Neural progenitor cell (in vitro differentiated cells): ENCODE measurements around the gene MCUB. TPM values are rescaled to one million over a fixed set of nuclear protein-coding genes. Genes with fewer than 3 reads are reported as not detected.

ENCODE experiments used
- DNase-seq: peaks from one replicate; pipeline ENCODE4 v3.0.0-alpha.2; 2016; ENCODE audit warnings: low spot score
- H2AFZ ChIP-seq: fragments of 200-600 bp; sonication (generic); replicated peaks from 2 replicates; pipeline ENCODE4 v1.6.1; 2016; ENCODE audit warnings: antibody characterized with exemption
- H3F3A ChIP-seq: fragments of 200-600 bp; sonication (generic); 2 replicates; pipeline ENCODE4 v1.6.1; 2016; ENCODE audit warnings: antibody characterized with exemption, low read depth
- H3K27ac ChIP-seq: fragments of 200-600 bp; sonication (generic); 2 replicates; pipeline ENCODE4 v1.5.1; 2016; ENCODE audit warnings: mild to moderate bottlenecking
- H3K27me3 ChIP-seq: fragments of 200-600 bp; sonication (generic); 2 replicates; pipeline ENCODE4 v1.6.1; 2016; ENCODE audit warnings: mild to moderate bottlenecking, moderate library complexity
- H3K36me3 ChIP-seq: fragments of 200-600 bp; sonication (generic); 2 replicates; pipeline ENCODE4 v1.5.1; 2016
- H3K4me1 ChIP-seq: fragments of 200-600 bp; sonication (generic); 2 replicates; pipeline ENCODE4 v1.6.1; 2016; ENCODE audit warnings: mixed run types
- H3K4me2 ChIP-seq: fragments of 200-600 bp; sonication (generic); 2 replicates; pipeline ENCODE4 v1.6.1; 2016
- H3K4me3 ChIP-seq: fragments of 200-600 bp; sonication (generic); 2 replicates; pipeline ENCODE4 v1.5.1; 2016
- H3K79me2 ChIP-seq: fragments of 200-600 bp; sonication (generic); 2 replicates; pipeline ENCODE4 v1.6.1; 2016; ENCODE audit warnings: low read depth
- H3K9ac ChIP-seq: fragments of 200-600 bp; sonication (generic); 2 replicates; pipeline ENCODE4 v1.6.1; 2016
- H3K9me3 ChIP-seq: fragments of 200-600 bp; sonication (generic); 2 replicates; pipeline ENCODE4 v1.5.1; 2016; ENCODE audit warnings: low read depth
- H4K20me1 ChIP-seq: fragments of 200-600 bp; sonication (generic); 2 replicates; pipeline ENCODE4 v1.6.1; 2016; ENCODE audit warnings: low read depth
- H3K27ac Mint-ChIP-seq: 3 replicates; pipeline ENCODE4 v1.8.0; 2021; ENCODE audit warnings: mixed read lengths
- H3K27me3 Mint-ChIP-seq: 2 replicates; pipeline ENCODE4 v1.8.0; 2022; ENCODE audit warnings: low read depth, mild to moderate bottlenecking, inconsistent platforms, moderate library complexity, mixed read lengths; ENCODE audit not compliant: insufficient read depth
- H3K36me3 Mint-ChIP-seq: 3 replicates; pipeline ENCODE4 v1.8.0; 2021; ENCODE audit warnings: mixed read lengths
- H3K4me1 Mint-ChIP-seq: 3 replicates; pipeline ENCODE4 v1.8.0; 2021; ENCODE audit warnings: mixed read lengths
- H3K4me3 Mint-ChIP-seq: 3 replicates; pipeline ENCODE4 v1.8.0; 2021; ENCODE audit warnings: mild to moderate bottlenecking, moderate library complexity, mixed read lengths
- H3K9me3 Mint-ChIP-seq: 3 replicates; pipeline ENCODE4 v1.8.0; 2020; ENCODE audit warnings: mixed read lengths
- EZH2 ChIP-seq: fragments of 200-600 bp; sonication (generic); IDR thresholded peaks from 2 replicates; pipeline ENCODE4 v1.6.1; 2017; ENCODE audit warnings: antibody characterized with exemption, mild to moderate bottlenecking, moderate library complexity
- EZH2phosphoT487 ChIP-seq: fragments of 200-600 bp; sonication (generic); IDR thresholded peaks from 2 replicates; pipeline ENCODE4 v1.6.1; 2017; ENCODE audit warnings: antibody characterized with exemption
- total RNA-seq: library from RNA; depleted of rRNA; stranded (reverse); fragments of >200 nt; gene quantifications from 2 replicates; pipeline ENCODE4 v1.2.3, GENCODE V29; 2015; ENCODE audit warnings: low replicate concordance
- TF ChIP-seq, protein P1 (sequence below): fragments of 200-600 bp; sonication (generic); IDR thresholded peaks from 2 replicates; pipeline ENCODE4 v1.5.1; 2017; ENCODE audit warnings: antibody characterized with exemption, mild to moderate bottlenecking

MCUB gene
- total RNA-seq, 1 donor from 2014 or later = 30.5 TPM

DNA sequence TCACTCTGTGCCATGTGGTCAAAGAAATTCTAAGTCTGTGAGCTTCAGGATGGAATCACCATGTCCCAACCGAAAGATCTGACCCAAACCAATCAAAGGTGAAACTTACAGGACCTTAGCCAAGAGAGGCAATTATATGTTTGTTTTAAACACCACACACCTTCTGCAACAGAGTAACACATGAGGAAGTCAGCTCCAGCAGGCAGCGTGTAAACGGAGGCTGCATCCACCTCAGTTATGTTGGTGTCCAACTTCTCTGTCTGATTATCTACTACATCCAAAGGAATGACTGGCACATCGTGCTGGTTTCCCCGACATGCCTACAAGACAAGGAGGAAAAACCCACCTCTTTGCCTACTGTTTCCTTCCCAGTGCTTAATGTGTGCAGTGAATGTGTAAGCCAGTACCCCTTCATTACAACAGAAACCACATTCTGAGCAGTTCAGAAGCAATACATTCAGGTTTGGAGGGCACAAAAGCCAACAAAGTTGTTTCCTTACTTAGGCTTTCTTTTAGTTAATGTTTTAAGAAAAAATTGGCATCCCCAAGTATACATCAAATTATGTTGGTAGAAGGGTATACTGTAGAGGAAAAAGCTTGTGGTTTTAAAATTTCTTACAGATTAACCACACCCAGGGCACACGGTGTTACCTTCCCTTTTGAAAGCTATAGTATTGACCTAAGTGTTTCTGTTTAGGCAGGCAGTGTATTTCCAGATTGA lies 130.8 kb downstream of the MCUB start:
- DNase-seq = no peak
- Mint-ChIP-seq H3K36me3 (peaks cover 44% of the 10 kb centered on the region), H3K9me3 (no peaks in the 10 kb centered on the region), H3K4me1 (no peaks in the 10 kb centered on the region), H3K27ac (no peak overlapping the region), H3K27me3 (peaks cover 4% of the 10 kb centered on the region), H3K4me3 (no peak overlapping the region)
- no peak for TF ChIP-seq EZH2phosphoT487
- TF ChIP-seq, protein P1, sequence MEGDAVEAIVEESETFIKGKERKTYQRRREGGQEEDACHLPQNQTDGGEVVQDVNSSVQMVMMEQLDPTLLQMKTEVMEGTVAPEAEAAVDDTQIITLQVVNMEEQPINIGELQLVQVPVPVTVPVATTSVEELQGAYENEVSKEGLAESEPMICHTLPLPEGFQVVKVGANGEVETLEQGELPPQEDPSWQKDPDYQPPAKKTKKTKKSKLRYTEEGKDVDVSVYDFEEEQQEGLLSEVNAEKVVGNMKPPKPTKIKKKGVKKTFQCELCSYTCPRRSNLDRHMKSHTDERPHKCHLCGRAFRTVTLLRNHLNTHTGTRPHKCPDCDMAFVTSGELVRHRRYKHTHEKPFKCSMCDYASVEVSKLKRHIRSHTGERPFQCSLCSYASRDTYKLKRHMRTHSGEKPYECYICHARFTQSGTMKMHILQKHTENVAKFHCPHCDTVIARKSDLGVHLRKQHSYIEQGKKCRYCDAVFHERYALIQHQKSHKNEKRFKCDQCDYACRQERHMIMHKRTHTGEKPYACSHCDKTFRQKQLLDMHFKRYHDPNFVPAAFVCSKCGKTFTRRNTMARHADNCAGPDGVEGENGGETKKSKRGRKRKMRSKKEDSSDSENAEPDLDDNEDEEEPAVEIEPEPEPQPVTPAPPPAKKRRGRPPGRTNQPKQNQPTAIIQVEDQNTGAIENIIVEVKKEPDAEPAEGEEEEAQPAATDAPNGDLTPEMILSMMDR = no peak
- TF ChIP-seq EZH2 = no peak
- no peak overlapping the region for H3K4me2 ChIP-seq
- H3K4me1 ChIP-seq = no peaks in the 10 kb centered on the region
- H3F3A ChIP-seq = no peaks in the 10 kb centered on the region
- H3K9ac ChIP-seq = no peak overlapping the region
- peaks cover 5% of the 10 kb centered on the region for H3K36me3 ChIP-seq
- no peaks in the 10 kb centered on the region for H3K9me3 ChIP-seq
- H3K27me3 ChIP-seq = no peaks in the 10 kb centered on the region
- H4K20me1 ChIP-seq = no peaks in the 10 kb centered on the region
- no peak overlapping the region for H3K27ac ChIP-seq
- no peak overlapping the region for H2AFZ ChIP-seq
- H3K4me3 ChIP-seq = no peak overlapping the region
- H3K79me2 ChIP-seq = no peaks in the 10 kb centered on the region

GRCh38 chr4:109691411-109691920 lies 131.4 kb downstream of the MCUB start:
- Mint-ChIP-seq H3K9me3 (no peaks in the 10 kb centered on the region), H3K36me3 (peaks cover 44% of the 10 kb centered on the region), H3K27me3 (peaks cover 4% of the 10 kb centered on the region), H3K4me1 (no peaks in the 10 kb centered on the region), H3K27ac (no peak overlapping the region), H3K4me3 (no peak overlapping the region)
- Histone ChIP-seq H3K27me3 (no peaks in the 10 kb centered on the region), H4K20me1 (no peaks in the 10 kb centered on the region), H3K79me2 (no peaks in the 10 kb centered on the region), H3K4me3 (no peak overlapping the region), H3K9me3 (no peaks in the 10 kb centered on the region), H2AFZ (no peak overlapping the region), H3K9ac (no peak overlapping the region), H3K36me3 (peaks cover 5% of the 10 kb centered on the region), H3K27ac (no peak overlapping the region), H3K4me1 (no peaks in the 10 kb centered on the region), H3K4me2 (no peak overlapping the region), H3F3A (no peaks in the 10 kb centered on the region)
- TF ChIP-seq EZH2phosphoT487 (no peak), EZH2 (no peak)
- TF ChIP-seq, protein P1 = no peak
- DNase-seq = no peak

DNA sequence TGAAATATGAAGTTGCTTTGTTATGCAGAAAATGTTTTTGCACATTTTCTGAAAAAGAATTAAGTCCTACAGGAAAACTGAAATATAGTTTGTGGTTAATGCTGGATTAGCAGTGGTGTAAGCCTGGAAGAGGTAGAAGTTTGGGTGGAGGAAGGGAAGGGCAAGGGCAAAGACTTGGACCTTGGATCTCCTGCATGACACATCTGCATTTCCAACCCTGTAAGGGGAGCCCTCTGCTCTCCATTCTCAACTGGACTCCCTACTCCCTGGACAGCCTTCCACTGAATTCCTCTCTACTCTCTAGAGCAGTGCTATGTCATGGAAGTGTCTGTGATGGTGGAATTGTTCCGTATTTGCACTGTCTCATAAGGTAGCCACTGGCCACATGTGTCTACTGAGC lies 138.6 kb downstream of the MCUB start:
- no peak overlapping the region for H3K4me3 Mint-ChIP-seq
- H3K36me3 ChIP-seq = no peaks in the 10 kb centered on the region
- peaks cover 21% of the 10 kb centered on the region for H3K4me1 Mint-ChIP-seq
- no peaks in the 10 kb centered on the region for H3K9me3 Mint-ChIP-seq
- DNase-seq = no peak
- peaks cover 34% of the 10 kb centered on the region for H3K36me3 Mint-ChIP-seq
- no peak overlapping the region for H3K4me2 ChIP-seq
- H3K27ac ChIP-seq = no peak overlapping the region
- H3K27ac Mint-ChIP-seq = no peak overlapping the region
- peaks cover 48% of the 10 kb centered on the region for H3K79me2 ChIP-seq
- peaks cover 17% of the 10 kb centered on the region for H3K4me1 ChIP-seq
- peaks cover 6% of the 10 kb centered on the region for H3F3A ChIP-seq
- peaks cover 9% of the 10 kb centered on the region for H3K27me3 Mint-ChIP-seq
- no peak overlapping the region for H2AFZ ChIP-seq
- no peaks in the 10 kb centered on the region for H3K27me3 ChIP-seq
- no peak overlapping the region for H3K4me3 ChIP-seq
- no peaks in the 10 kb centered on the region for H4K20me1 ChIP-seq
- no peak for TF ChIP-seq EZH2
- TF ChIP-seq, protein P1 = no peak
- no peak for TF ChIP-seq EZH2phosphoT487
- no peak overlapping the region for H3K9ac ChIP-seq
- H3K9me3 ChIP-seq = no peaks in the 10 kb centered on the region
